ENCODE data around the gene TCF23. TPM values are rescaled to one million over a fixed set of nuclear protein-coding genes. Genes with fewer than 3 reads are reported as not detected.

The TCF23 gene
- total and polyA plus RNA-seq, 9 donors, result 8.4 to 72.2 (median 41.7) TPM

DNA sequence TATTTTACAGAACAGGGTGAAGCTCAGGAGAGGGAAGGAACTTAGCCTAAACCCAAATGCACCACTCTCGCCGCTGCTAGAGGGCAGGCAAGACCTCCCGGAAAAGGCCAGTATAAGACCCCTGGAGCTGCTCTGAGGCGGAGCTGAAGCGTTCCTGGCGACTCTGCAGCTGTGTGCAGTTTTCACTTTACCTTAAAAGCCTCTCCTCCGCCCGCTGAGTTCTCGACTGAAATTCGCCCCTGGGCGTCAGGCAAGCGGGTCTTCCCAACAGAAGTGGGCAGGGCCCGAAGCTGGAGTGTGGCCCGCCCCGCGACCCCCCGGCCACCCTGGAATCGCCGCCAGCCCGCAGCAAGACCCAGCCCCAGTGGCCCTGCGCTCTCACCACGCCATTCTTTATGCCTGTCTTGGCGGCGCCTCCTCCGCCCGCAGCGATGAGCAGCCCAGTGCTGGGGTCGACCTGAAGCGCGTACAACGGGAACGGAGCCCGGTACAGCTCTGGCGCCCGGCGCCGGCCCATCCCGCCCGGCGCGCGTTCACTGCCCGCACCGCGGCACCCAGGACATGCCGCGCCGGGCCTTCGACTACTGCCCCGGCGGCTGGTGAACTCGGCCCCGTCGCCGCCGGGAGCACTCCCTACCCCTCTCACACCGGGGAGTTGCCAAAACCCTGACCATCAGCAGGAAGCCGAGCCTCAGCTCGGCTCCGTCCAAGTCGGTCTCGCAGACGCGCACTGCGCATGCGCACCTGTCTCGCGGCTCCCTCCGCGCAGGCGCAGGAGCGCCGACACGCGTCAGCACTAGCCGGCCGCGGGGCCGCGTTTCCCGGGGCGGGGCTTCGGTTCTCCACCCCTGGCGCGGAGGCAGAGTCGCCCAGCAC is 14.7 kb upstream of the TCF23 start, which contains the start of gene PREB:
TSS of gene PREB (minus strand) at position 732 of the 876 bp plus-strand sequence. CDS start at position 517, 215 bp downstream.
- Histone ChIP-seq H3K4me1 (ENCODE audit: insufficient read depth) (peaks cover 6% of the 10 kb centered on the region), H3K27ac (peak within 1 kb of the TSS; percentile 66 to 83), H3K27me3 (no peaks in the 10 kb centered on the region), H3K36me3 (no peaks in the 10 kb centered on the region), H3K9me3 (no peaks in the 10 kb centered on the region), H3K4me3 (peak within 1 kb of the TSS; percentile 89)
- intact Hi-C loops (cut with DNase I), result loop anchor here (2.0 to 5.0 kb wide), 3 partner anchors 53 to 59 kb away; no protein-coding TSS in a partner anchor
- 0% methylated on average over 65 to 86 of the region's 86 CpGs for WGBS, 3 donors
- peak; percentile 97 to 99 (median 99) for DNase-seq
- TF ChIP-seq, protein P1, sequence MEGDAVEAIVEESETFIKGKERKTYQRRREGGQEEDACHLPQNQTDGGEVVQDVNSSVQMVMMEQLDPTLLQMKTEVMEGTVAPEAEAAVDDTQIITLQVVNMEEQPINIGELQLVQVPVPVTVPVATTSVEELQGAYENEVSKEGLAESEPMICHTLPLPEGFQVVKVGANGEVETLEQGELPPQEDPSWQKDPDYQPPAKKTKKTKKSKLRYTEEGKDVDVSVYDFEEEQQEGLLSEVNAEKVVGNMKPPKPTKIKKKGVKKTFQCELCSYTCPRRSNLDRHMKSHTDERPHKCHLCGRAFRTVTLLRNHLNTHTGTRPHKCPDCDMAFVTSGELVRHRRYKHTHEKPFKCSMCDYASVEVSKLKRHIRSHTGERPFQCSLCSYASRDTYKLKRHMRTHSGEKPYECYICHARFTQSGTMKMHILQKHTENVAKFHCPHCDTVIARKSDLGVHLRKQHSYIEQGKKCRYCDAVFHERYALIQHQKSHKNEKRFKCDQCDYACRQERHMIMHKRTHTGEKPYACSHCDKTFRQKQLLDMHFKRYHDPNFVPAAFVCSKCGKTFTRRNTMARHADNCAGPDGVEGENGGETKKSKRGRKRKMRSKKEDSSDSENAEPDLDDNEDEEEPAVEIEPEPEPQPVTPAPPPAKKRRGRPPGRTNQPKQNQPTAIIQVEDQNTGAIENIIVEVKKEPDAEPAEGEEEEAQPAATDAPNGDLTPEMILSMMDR (IDR thresholded peaks at IDR 0.05), result peak; percentile 17 to 51 (median 46)
- TF ChIP-seq EP300 (IDR thresholded peaks at IDR 0.05) (no peak), POLR2A (IDR thresholded peaks at IDR 0.05) (peak; percentile 89)

DNA sequence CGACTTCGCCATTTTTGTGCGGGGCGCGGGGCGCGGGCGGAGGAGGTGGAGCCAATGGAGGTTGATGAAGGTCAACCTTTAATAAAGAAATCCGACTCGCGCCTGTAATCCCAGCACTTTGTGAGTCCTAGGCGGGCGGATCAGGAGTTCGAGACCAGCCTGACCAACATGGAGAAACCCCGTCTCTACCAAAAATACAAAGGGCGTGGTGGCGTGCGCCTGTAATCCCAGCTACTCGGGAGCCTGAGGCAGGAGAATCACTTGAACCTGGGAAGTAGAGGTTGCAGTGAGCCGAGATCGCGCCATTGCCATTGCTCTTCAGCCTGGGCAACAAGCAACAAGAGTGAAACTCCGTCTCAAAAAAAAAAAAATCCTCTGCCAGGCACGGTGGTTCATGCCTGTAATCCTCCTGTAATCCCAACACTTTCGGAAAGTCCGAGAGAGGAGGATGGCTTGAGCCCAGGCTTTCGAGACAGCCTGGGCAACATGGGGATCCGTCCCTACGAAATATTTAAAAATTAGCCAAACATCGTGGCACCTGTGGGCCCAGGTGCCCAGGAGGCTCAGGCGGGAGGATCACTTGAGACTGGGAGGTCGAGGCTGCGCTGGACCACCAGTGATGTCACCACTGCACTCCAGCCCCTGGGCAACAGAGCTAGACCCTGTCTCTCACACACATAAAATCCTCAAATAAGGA is 13.9 kb upstream of the TCF23 start:
- Histone ChIP-seq H3K4me3 (no peak overlapping the region), H3K36me3 (no peaks in the 10 kb centered on the region), H3K27ac (peak overlapping the region in 1 of 2 donors; percentile 83), H3K27me3 (no peaks in the 10 kb centered on the region), H3K4me1 (ENCODE audit: insufficient read depth) (peaks cover 6% of the 10 kb centered on the region), H3K9me3 (no peaks in the 10 kb centered on the region)
- TF ChIP-seq, protein P1 (IDR thresholded peaks at IDR 0.05), result no peak
- TF ChIP-seq POLR2A (IDR thresholded peaks at IDR 0.05) (no peak), EP300 (IDR thresholded peaks at IDR 0.05) (no peak)
- DNase-seq, result no peak
- 50 to 59% (median 53%) methylated on average over 30 to 33 of the region's 33 CpGs for WGBS, 3 donors
- intact Hi-C loops (cut with DNase I), result loop anchor here in 3 of 4 donors (5.0 kb wide), 2 partner anchors 52 to 57 kb away; no protein-coding TSS in a partner anchor

DNA sequence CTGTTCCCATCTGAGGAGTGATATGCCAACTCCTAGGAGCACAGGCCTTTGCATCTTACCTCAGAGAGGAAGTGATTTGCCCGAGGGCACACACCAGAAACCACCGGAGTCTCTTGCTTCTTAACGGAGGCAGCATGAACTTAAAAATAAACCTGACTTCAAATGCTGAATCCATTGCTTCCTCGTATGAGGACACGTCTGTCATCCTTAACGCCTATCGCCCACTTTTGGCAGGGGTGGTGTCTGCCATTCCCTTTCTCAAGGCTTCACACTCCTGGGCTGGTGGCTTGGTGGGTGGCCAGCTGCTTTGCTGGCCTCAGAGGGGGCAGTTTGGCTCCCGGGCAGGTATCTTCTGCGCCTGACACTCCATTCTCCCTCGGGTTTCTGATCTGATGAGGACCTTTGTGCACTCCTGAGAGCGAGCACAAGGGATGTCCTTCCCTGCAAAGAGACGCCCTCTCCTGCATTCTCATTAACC is 13.3 kb upstream of the TCF23 start:
- no peaks in the 10 kb centered on the region for H3K27me3 ChIP-seq
- H3K36me3 ChIP-seq, result no peaks in the 10 kb centered on the region
- TF ChIP-seq POLR2A (IDR thresholded peaks at IDR 0.05), result no peak
- TF ChIP-seq EP300 (IDR thresholded peaks at IDR 0.05), result no peak
- TF ChIP-seq, protein P1 (IDR thresholded peaks at IDR 0.05), result no peak
- 87 to 91% (median 88%) methylated on average over 12 of the region's 12 CpGs for WGBS, 3 donors
- intact Hi-C loops (cut with DNase I), result no loop called here
- no peak overlapping the region for H3K4me3 ChIP-seq
- no peak for DNase-seq
- peak overlapping the region in 1 of 2 donors; percentile 83 for H3K27ac ChIP-seq
- H3K4me1 ChIP-seq (ENCODE audit: insufficient read depth), result peaks cover 6% of the 10 kb centered on the region
- H3K9me3 ChIP-seq, result no peaks in the 10 kb centered on the region

DNA sequence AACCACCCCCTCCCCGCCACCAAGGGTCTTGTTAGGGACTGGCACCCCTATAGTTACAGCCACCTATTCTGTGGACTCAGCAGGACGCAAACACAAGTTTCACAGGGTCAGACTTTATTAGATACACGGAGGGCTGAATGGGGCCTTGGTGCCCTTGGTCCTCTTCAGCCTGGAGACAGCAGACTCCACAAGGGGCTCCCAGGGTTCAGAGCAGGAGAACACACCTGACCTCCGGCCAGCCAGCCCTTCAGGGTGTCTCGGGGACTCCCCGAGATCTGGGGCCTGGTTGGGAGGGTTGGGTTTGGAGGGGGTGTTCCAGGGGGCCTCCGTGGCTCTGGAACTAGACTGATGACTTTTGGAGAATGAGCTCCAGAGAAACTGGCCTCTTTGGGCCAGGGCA is 12.1 kb upstream of the TCF23 start:
- intact Hi-C loops (cut with DNase I), result no loop called here
- TF ChIP-seq EP300 (IDR thresholded peaks at IDR 0.05) (no peak), POLR2A (IDR thresholded peaks at IDR 0.05) (no peak)
- TF ChIP-seq, protein P1 (IDR thresholded peaks at IDR 0.05), result no peak
- H3K27ac ChIP-seq, result no peak overlapping the region
- H3K9me3 ChIP-seq, result no peaks in the 10 kb centered on the region
- H3K36me3 ChIP-seq, result no peaks in the 10 kb centered on the region
- no peaks in the 10 kb centered on the region for H3K27me3 ChIP-seq
- DNase-seq, result no peak
- 91 to 95% (median 91%) methylated on average over 7 of the region's 7 CpGs for WGBS, 3 donors
- H3K4me1 ChIP-seq (ENCODE audit: insufficient read depth), result peaks cover 6% of the 10 kb centered on the region
- H3K4me3 ChIP-seq, result no peak overlapping the region
